HepG2 (cell line): ENCODE results near the gene NUCB1. TPM values are rescaled to one million over a fixed set of nuclear protein-coding genes. Genes with fewer than 3 reads are reported as not detected.

ENCODE experiments used
- NONO ChIP-seq, 2 experiments: fragments of 450-650 bp in 1 of 2; sonication (generic) in 1 of 2; formaldehyde crosslinking in 1 of 2; IDR thresholded peaks in 1 of 2; conservative IDR thresholded peaks in 1 of 2; 2 replicates each; pipeline versions ENCODE4 v1.6.1 to v1.8.0; 2017 to 2022; ENCODE audit warnings: mild to moderate bottlenecking in 1 of 2, missing genetic modification reagents in 1 of 2, moderate library complexity in 1 of 2
- POLR2AphosphoS5 ChIP-seq: IDR thresholded peaks from 2 replicates; pipeline ENCODE4 v1.6.1; 2012; ENCODE audit warnings: low read depth, low read length
- TSC22D2 ChIP-seq: sonication (generic); formaldehyde crosslinking; IDR thresholded peaks from 2 replicates; pipeline ENCODE4 v1.5.1; 2020; ENCODE audit warnings: missing genetic modification reagents, mild to moderate bottlenecking, borderline replicate concordance
- polyA plus RNA-seq, 8 experiments: library from polyadenylated mRNA; depleted of rRNA in 3 of 8; stranded (reverse) in 7 of 8; unstranded in 1 of 8; fragments of >200 nt; fragmentation: Illumina TruSeq in 4 of 8; extraction: Trizol in 4 of 8; gene quantifications; 2 replicates each; pipeline versions ENCODE4 v1.2.1 to v1.2.3, GENCODE V29; 2011 to 2016; ENCODE audit warnings: low read depth in 4 of 8, missing spikeins in 1 of 8, mixed read lengths in 1 of 8; ENCODE audit not compliant: insufficient read depth in 1 of 8
- total RNA-seq, 5 experiments: library from RNA; depleted of rRNA; stranded (reverse); fragments of >200 nt; fragmentation: Illumina TruSeq; extraction: Trizol; gene quantifications; 2 replicates each; pipeline ENCODE4 v1.2.3, GENCODE V29; 2016; ENCODE audit warnings: low read depth in 1 of 5
- TF ChIP-seq, protein P1 (sequence below): sonication (generic); formaldehyde crosslinking; IDR thresholded peaks from 2 replicates; pipeline ENCODE4 v1.8.1; 2022; ENCODE audit warnings: low read depth, mild to moderate bottlenecking, missing genetic modification reagents
- TF ChIP-seq, protein P2 (sequence below), 2 experiments: sonication (generic) in 1 of 2; formaldehyde crosslinking in 1 of 2; IDR thresholded peaks; 2 replicates each; pipeline versions ENCODE4 v1.6.1 to v1.9.0; 2014 to 2022; ENCODE audit warnings: antibody characterized with exemption in 1 of 2, borderline replicate concordance in 1 of 2, inconsistent platforms in 1 of 2, low read depth in 1 of 2, missing genetic modification reagents in 1 of 2
- TF ChIP-seq, protein P3 (sequence below): sonication (generic); formaldehyde crosslinking; IDR thresholded peaks from 2 replicates; pipeline ENCODE4 v1.4.0; 2020; ENCODE audit warnings: mild to moderate bottlenecking, missing genetic modification reagents

The NUCB1 gene
- total and polyA plus RNA-seq, 2 of the 13 experiments (the other 11 are each of a cell fraction or from before 2014, with no cell fraction given), result 82.3 to 106 TPM

DNA sequence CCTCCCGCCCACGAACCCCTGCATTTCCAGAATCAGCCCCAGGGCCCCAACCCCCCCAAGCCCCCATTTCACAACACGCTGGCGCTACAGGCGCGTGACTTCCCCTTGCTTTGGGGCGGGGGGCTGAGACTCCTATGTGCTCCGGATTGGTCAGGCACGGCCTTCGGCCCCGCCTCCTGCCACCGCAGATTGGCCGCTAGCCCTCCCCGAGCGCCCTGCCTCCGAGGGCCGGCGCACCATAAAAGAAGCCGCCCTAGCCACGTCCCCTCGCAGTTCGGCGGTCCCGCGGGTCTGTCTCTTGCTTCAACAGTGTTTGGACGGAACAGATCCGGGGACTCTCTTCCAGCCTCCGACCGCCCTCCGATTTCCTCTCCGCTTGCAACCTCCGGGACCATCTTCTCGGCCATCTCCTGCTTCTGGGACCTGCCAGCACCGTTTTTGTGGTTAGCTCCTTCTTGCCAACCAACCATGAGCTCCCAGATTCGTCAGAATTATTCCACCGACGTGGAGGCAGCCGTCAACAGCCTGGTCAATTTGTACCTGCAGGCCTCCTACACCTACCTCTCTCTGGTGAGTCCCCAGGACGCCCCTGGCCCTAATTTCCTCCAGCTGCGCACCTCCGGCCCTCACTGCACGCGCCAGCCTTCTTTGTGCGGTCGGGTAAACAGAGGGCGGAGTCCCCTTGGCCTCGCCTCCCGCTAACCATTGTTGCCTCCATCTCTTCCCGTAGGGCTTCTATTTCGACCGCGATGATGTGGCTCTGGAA is 65.1 kb downstream of the NUCB1 start, which contains the start of gene FTL (continued):
- TF ChIP-seq, protein P1, sequence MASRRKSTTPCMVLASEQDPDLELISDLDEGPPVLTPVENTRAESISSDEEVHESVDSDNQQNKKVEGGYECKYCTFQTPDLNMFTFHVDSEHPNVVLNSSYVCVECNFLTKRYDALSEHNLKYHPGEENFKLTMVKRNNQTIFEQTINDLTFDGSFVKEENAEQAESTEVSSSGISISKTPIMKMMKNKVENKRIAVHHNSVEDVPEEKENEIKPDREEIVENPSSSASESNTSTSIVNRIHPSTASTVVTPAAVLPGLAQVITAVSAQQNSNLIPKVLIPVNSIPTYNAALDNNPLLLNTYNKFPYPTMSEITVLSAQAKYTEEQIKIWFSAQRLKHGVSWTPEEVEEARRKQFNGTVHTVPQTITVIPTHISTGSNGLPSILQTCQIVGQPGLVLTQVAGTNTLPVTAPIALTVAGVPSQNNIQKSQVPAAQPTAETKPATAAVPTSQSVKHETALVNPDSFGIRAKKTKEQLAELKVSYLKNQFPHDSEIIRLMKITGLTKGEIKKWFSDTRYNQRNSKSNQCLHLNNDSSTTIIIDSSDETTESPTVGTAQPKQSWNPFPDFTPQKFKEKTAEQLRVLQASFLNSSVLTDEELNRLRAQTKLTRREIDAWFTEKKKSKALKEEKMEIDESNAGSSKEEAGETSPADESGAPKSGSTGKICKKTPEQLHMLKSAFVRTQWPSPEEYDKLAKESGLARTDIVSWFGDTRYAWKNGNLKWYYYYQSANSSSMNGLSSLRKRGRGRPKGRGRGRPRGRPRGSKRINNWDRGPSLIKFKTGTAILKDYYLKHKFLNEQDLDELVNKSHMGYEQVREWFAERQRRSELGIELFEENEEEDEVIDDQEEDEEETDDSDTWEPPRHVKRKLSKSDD (CRISPR knock-in tag), result 0 out of 2 replicates have a peak, but pooled peaks have one; percentile 50
- peak; percentile 64; the same call in 1 of the 2 replicates for TF ChIP-seq TSC22D2
- no peak for TF ChIP-seq NONO (IDR thresholded peaks at IDR 0.05)
- peak; percentile 89 for TF ChIP-seq NONO (CRISPR knock-in tag; conservative IDR thresholded peaks at IDR 0.05)
- TF ChIP-seq POLR2AphosphoS5, result peak; percentile 99
- TF ChIP-seq, protein P2, sequence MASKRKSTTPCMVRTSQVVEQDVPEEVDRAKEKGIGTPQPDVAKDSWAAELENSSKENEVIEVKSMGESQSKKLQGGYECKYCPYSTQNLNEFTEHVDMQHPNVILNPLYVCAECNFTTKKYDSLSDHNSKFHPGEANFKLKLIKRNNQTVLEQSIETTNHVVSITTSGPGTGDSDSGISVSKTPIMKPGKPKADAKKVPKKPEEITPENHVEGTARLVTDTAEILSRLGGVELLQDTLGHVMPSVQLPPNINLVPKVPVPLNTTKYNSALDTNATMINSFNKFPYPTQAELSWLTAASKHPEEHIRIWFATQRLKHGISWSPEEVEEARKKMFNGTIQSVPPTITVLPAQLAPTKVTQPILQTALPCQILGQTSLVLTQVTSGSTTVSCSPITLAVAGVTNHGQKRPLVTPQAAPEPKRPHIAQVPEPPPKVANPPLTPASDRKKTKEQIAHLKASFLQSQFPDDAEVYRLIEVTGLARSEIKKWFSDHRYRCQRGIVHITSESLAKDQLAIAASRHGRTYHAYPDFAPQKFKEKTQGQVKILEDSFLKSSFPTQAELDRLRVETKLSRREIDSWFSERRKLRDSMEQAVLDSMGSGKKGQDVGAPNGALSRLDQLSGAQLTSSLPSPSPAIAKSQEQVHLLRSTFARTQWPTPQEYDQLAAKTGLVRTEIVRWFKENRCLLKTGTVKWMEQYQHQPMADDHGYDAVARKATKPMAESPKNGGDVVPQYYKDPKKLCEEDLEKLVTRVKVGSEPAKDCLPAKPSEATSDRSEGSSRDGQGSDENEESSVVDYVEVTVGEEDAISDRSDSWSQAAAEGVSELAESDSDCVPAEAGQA (IDR thresholded peaks at IDR 0.05; ENCODE audit: low read depth), result peak; percentile 50; the same call in 1 of the 2 replicates
- TF ChIP-seq, protein P2 (CRISPR knock-in tag; IDR thresholded peaks at IDR 0.05; ENCODE audit: borderline replicate concordance), result no peak
- TF ChIP-seq, protein P3, sequence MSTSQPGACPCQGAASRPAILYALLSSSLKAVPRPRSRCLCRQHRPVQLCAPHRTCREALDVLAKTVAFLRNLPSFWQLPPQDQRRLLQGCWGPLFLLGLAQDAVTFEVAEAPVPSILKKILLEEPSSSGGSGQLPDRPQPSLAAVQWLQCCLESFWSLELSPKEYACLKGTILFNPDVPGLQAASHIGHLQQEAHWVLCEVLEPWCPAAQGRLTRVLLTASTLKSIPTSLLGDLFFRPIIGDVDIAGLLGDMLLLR (CRISPR knock-in tag), result no peak
